GM13977 (cell line): ENCODE measurements around the gene ZNF678.
A peak's percentile ranks its signal among the peaks of the same experiment; 100 is the strongest.

Experiments used
- DNase-seq: peaks from one replicate; pipeline ENCODE4 v3.0.0; 2012; ENCODE audit warnings: low spot score
- in situ Hi-C: fragments of 300-500 bp; cut with MboI; formaldehyde crosslinking; loops from one replicate; pipeline ENCODE4 v1.12.0; 2022; ENCODE audit warnings: low sequenced_read_pairs, low pct_unique_long_range_greater_than_20kb, mixed read lengths, inconsistent platforms; ENCODE audit not compliant: unreplicated experiment
- TF ChIP-seq, protein P1 (sequence below): IDR thresholded peaks from 2 replicates; pipeline ENCODE4 v1.5.1; 2012; ENCODE audit warnings: mild to moderate bottlenecking, control low read depth; ENCODE audit not compliant: insufficient read depth; ENCODE audit errors: extremely low read depth, missing control alignments

ZNF678 gene

DNA sequence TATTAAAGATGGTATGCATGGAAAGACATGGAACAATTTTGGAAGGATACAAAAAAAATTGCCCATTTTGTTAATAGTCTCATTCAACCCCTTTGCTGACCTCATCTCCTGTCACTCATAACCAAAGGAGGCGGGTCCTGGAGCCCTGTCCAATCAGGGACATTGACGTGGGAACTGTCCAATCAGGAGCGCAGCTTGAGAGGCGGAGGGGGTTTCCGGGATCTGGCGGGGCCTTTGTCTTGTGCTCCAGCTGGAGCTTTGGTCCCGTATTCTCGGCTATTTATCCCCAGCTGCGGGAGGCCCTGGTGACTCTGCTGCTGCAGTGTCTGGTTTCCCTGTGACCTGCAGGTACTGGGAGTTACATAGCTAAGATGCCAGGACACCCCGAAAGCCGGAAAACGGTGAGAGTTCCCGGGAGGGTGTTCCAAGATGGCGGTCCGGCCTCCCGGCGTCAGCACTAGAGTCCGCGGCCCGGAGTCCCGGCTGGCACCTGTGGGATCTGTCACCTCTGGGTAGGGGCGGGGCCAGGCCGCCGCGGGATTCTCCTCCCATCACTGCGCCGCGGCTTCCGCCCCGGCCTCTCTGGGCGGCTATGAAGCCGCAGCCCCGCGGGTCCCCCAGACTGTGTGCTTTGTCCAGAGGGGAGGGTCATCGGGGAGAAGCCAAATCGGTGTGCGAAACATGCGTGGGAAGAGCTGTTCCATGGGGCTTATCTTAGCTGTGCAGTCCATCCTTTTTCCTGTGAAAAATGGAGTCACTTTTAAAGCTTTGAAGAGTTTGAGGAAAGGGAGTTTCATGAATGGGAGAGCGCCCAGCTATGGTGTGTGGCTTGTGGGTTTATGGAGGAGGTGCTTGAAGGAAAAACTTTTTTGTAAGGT lies at the start of gene ZNF678:
TSS of gene ZNF678 (plus strand) at position 233 of the 878 bp plus-strand sequence. CDS start 87,436 bp downstream, outside the sequence.
- in situ Hi-C loops = no loop called here
- DNase-seq = peak; percentile 98
- TF ChIP-seq, protein P1, sequence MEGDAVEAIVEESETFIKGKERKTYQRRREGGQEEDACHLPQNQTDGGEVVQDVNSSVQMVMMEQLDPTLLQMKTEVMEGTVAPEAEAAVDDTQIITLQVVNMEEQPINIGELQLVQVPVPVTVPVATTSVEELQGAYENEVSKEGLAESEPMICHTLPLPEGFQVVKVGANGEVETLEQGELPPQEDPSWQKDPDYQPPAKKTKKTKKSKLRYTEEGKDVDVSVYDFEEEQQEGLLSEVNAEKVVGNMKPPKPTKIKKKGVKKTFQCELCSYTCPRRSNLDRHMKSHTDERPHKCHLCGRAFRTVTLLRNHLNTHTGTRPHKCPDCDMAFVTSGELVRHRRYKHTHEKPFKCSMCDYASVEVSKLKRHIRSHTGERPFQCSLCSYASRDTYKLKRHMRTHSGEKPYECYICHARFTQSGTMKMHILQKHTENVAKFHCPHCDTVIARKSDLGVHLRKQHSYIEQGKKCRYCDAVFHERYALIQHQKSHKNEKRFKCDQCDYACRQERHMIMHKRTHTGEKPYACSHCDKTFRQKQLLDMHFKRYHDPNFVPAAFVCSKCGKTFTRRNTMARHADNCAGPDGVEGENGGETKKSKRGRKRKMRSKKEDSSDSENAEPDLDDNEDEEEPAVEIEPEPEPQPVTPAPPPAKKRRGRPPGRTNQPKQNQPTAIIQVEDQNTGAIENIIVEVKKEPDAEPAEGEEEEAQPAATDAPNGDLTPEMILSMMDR = no peak

DNA sequence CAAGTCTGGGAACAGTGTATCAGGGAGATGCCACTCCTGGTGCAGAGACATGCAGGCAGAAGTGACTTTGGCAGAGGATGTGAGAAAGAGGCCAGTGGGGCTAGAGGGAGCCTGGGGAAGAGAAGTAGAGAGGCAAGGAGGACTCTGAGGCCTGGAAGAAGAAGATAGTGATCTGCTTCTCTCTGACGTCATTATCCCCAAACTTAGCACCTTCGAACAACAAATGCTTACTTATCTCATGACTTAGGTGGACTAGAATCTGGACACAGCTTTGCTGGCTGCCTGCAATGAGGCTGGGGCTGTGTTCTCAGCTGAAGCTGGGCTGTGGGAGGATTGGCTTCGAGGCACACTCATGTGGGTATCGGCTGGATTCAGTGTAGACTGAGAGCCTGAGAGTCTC lies 44.5 kb upstream of the ZNF678 start:
- TF ChIP-seq, protein P1 = no peak
- DNase-seq = no peak
- in situ Hi-C loops = no loop called here

DNA sequence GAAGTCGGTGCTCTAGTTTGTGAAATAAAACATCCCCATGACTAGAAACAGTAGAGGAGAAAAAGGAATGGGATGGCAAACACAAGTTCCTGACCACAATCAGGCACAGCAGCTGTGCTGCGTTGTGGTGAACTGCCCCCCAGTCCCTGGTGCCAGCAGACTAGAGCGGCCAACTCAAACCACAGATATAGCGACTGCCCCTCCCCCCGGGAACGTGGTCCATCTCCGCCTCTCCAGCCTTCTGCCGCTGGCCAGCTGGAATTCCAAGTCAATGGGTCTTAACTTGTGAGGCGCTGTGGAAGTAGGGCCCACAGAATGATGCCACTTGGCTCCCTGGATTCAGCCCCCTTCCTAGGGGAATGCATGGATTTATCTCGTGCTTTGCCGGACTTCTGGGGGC lies 41.6 kb upstream of the ZNF678 start:
- in situ Hi-C loops = no loop called here
- DNase-seq = no peak
- TF ChIP-seq, protein P1 = no peak

DNA sequence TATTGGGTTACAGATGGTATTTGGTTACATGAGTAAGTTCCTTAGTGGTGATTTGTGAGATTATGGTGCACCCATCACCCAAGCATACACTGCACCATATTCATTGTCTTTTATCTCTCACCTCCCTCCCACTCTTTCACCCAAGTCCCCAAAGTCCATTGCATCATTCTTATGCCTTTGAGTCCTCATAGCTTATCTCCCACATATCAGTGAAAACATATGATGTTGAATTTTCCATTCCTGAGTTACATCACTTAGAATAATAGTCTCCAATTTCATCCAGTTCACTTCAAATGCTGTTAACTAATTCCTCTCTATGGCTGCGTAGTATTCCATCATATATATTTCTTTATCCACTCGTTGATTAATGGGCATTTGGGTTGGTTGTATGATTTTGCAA lies 36.8 kb upstream of the ZNF678 start:
- no peak for DNase-seq
- in situ Hi-C loops = no loop called here
- TF ChIP-seq, protein P1 = no peak

DNA sequence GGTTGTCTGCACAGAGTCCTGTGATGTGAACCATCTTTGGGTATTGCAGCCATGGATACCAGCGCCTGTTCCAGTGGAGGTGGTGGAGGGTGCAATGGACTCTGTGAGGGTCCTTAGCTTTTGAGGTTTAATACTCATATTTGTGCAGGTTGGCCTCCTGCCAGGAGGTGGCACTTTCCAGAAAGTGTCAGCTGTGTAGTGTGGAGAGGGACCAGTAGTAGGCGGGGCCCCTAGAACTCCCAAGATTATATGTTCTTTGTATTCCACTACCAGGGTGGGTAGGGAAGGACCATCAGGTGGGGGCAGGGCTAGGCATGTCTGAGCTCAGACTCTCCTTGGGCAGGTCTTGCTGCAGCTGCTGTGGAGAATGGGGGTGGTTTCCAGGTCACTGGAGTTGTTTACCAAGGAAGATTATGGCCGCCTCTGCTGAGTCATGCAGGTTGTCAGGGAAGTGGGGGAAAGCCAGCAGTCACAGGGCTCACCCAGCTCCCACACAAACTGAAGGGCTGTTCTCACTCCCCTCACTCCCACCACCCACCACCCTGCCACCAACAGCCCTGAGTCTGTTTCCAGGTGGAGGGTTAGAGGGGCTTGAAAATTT lies 31.2 kb upstream of the ZNF678 start:
- TF ChIP-seq, protein P1 = no peak
- no peak for DNase-seq
- in situ Hi-C loops = no loop called here

DNA sequence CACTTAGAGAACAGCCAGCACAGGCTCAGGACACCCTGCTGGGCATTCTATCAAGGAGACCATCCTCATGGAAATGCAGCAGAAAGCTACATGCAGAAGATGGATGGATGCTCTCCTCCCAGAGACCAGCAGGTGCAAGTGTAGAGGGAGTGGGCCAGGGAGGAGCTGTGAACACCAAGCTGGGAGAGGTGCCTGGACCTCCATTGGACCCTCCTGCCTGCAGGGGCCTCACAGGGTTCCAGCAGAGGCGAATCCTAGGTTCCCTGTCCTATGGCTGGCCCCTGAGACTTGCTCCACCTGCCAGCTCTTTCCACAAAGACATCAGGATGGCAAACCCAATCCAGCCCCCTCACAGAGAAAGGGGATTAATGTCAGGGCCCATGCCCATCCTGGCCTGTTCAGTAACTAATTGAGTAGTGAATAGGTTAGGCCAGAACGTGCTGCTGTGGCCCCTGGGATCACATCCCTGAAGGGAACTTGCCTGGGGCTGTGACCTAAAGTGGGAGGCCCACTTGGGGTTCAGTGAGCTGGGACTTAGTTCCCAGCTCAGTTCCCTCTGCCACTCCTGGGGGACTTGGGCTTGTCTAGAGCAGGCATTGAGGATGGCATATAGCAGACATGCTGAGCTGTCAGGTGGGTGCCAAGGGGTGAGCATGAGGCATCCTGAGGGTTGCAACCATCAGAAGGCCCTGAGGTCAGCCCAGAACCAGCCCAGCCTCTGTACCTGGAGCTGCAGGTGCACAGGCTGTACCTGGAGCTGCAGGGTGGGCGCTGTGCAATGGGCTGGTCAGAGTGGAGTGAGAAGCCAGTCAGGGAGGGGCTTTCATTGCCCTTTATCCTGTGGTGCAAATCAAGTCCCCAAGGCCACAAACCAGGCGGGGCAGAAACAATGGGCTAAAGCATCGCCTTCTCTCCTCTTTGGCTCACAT lies 22.9 kb upstream of the ZNF678 start:
- TF ChIP-seq, protein P1 = no peak
- no peak for DNase-seq
- in situ Hi-C loops = no loop called here
